GM19238 (cell line): Measurements from ENCODE around the gene GRK6.

ENCODE experiments used
- DNase-seq: peaks from one replicate; pipeline ENCODE4 v3.0.0; 2011; ENCODE audit warnings: low spot score; ENCODE audit not compliant: insufficient read length

The GRK6 gene

DNA sequence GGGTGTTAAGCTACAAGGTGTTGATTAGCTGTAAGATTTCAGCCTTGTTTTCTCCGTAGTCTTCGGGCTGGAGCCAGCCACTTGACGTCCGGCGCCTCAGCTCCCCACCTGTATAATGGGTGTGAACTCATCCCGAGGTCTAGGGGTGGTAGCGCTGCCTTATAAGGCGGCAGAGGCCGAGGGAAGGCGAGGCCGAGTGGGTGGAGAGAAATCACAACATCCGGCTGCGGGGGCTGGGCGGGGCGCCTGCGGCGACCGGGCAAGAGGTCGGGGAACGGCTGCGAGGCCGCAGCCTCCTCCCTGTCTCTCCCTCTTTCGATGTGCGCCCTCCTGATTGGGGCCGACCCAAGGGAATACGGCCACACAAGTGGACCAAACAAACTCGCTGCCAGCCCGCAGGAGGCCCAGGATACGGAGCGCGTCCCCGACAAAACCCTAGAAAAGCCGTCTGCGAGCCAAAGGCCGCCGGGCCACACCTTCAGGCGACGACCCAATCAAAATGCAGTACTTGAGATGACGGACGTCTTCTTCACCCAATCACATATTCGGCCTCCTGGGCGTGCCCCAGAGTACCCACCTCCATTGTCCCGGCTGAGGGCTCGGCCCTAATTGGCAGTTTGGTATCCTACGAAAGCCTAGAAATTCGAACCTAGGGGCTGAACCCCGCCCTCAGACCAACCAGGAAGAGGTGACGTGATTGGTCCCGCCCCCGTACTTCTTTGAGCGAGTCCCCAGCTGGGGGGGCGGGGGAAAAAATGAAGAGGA is 493 bp upstream of the GRK6 start:
- DNase-seq: peak; percentile 94

DNA sequence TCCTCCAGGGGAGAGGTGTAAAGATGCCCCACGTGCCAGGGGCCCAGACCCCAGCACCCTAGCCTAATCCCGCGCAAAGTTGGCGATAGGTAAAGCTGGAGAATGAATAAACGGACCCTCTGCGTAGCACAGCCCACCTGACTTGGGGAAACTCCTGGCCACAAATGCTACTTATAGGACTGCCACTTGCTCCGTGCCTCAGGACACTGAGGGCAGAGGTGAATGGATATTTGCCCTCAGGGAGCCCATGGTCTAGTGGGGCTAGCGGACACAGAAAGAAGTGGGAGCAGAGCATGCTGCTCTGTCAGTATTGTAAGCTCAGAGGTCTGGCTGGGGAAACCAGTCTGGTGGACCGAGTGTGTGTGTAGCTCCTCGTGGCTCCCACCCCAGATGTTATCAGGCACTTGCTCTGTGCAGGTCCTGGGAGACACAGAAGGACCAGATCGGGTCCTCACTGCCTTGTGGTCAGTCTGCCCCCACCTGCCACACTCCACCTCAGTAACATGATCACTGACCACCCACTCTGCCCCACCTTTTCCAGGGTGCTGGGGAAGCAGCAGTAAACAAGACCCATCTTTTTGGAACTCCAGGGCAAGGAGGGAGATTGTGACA is 841 bp downstream of the GRK6 start:
- DNase-seq: no peak

DNA sequence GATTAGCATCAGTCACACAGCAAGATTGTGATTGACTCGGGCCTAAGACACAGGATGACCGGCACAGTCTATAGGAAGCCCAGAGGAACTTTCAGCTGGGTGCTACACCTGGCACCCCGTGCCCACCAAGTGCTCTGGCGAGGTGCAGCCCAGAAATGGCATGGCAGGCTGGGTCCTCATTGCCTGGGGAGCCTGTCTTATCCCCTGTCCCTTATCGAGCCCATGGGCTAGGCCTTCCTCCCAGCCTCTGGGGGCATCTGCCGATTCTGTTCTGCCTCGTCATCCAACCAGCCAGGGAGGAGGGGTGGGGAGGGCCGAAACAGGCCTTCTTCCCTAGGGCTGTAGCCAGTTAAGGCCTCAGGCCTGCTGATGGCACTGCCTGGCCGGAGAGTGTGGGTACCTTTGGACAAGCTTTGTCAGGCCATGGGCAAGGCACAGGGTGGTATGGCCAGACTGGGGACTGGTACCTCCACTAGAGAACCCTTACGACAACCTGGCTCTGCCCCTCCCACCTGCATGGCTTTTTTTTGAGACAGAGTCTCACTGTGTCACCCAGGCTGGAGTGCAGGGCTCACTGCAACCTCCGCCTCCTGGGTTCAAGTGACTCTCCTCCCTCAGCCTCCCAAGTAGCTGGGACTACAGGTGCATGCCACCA is 1.6 kb downstream of the GRK6 start:
- DNase-seq: no peak

DNA sequence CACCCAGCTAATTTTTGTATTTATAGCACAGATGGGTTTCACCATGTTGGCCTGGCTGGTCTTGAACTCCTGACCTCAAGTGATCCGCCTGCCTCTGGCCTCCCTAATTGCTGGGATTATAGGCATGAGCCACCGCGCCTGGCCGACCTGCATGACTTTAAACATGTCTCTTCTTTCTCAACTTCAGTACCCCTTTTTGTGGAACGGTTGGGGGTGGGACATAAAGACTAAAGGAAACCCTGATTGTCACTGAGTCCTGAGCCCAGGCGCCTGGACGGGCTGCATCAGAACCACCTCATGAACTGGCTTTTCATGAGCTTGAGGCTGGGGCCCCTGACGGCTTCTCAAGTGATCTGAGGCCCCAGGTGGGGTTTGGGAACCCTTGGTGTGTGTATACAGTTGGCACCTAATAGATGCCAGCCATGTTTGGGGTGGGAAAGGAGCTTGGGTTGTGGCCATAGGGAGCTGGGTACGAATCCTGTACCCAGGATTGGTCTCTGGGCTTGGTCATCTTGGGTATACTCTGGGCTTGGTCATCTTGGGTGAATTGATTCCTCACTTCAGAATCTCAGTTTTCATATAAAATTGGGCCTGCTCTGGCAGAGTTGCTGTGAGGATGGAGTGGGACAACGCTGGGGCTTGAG is 2.2 kb downstream of the GRK6 start:
- no peak for DNase-seq

DNA sequence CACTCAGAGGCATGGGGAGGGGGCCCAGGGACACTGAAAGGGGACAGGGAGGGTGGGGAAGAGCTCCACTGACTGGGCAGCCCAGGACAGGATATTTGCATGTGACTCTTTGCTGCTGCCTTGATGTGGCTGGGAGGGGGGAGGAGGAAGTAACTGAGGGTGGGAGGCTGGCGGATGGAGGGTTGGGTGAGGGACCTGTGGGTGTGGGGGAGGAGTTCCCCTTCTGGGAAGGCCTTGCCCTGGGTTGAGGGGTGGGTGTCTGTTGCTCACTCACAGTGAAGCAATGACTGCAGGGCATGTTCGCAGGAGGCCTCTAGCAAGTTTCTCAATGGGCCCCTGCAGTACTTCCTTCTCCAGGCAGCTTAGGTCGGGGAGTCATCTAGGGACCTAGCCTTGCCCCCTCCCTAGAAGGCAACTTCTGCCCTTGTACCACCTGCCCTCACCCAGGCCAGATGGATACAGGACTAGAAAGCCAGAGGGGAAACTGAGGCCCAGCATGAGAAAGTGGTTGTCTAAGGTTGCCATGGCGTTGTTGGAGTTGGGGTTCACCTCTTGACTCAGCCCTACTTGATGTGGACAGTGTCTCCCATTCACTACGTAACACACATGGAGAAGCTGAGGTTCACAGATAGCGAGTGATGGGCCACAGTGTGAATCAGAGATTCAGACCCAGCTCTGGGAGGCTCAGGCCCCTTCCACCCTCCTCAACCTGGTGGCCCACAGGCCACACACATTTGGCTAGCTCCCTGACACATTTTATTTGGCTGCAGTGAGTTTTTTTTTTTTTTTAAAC is 3.0 kb downstream of the GRK6 start:
- DNase-seq: peak; percentile 72

DNA sequence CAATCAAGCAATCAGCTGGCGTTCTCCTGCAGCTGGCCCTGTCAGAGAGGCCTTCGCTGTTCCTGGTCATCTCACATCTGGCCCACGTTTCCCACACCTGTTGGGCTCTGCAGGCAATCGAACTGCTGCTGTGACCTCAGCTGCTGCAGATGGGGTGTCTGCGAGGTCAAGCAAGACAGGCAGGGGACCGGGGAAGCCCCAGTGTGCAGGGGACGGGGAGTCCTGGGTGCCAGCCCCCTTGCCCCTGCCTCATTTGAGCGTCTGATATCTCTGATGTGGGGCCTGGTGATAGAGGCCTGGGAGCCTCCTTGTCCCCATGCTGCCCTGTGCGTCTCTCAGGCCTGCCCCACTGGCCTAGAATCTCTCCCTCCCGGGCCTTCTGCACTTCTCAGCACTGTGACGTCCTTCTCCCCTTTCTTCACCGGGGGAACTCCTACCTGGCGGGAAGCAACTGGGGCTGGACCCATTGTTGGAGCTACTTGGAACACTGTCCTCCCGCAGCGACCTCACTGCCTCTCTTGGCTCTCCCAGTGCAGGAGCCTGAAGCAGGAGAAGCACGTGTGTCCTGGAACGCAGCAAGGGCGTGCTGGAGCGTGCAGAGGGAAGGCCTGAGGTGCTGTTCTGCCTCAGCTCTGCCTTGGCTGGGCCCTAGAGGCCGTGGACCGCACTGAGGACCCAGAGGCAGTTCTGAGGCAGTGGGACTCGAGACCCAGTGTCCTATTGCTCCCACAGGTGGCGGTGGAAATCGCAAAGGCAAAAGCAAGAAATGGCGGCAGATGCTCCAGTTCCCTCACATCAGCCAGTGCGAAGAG is 3.9 kb downstream of the GRK6 start:
- no peak for DNase-seq

DNA sequence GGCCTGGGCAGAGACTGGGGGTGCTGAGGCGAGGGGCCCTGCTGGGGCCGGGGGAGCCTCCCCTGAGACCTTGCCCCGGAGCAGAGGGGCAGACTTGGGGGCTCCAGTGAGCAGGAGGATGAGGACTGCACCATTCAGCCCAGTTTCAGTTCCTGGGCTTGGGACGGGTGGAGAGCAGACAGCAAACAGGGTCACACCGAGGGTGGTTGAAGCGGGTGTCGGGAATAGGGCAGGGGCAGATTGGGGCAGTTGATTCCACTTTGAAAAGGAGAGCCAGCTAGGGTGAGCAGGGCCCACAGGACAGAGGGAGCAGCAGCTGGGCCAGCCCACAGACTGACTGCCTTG is 4.5 kb downstream of the GRK6 start:
- no peak for DNase-seq

DNA sequence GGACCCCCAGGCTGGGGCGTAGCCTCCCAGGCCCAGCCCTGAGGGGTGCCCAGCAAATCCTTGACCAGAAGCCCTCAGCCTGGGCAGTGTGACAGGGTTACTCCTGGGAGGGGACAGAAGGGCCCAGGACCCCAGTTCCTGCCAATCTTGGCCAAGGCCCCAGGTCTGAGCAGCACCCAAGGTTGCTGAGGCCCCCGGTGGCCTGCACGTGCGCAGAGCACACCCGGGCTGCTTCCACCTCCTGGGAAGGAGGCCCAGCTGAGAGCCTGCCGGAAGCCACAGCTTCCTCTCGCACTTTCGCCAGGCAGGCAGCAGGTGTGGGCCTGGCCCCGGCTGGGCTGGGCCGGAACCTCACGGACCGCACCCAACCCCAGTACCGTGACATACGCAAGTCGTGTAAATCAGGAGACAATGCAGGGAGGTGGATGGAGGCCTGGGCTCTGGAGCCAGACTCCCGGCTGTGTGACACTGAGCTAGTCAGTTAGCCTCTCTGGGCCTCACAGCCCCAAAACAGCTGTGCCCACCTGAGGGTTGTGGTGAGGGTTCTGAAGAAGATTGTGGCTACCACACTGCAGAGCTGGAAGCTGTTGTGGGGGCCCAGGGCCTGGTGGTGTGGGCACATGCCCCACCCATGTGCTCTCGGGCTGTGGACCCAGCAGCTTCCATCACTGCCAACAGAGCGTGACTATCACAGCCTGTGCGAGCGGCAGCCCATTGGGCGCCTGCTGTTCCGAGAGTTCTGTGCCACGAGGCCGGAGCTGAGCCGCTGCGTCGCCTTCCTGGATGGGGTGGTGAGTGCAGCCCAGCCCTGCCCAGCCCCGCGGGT is 5.1 kb downstream of the GRK6 start:
- peak; percentile 76 for DNase-seq

DNA sequence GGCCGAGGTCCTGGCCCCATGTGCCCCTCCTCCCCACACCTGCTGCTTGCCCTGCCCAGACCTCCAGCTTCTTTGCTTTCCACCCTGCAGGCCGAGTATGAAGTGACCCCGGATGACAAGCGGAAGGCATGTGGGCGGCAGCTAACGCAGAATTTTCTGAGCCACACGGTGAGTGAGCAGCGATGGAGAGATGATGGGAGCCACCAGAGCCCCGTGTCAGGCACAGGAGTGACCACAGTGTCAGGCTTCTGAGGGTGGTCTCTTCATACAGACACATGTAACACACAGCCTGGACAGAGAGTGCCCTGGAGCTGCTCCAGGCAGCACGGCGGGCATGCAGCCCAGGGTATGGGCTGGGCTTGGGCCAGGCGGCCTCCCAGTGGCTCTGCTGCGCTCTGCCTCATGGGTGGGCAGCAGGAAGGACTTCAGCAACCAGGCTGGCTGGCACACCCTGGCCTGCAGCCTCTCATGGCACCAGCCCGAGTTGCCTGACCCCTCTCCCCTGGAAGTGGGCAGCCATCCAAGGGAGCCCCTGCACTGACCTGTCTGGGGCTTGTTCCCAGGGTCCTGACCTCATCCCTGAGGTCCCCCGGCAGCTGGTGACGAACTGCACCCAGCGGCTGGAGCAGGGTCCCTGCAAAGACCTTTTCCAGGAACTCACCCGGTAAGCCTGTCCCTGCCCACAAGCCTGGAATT is 5.8 kb downstream of the GRK6 start:
- no peak for DNase-seq

DNA sequence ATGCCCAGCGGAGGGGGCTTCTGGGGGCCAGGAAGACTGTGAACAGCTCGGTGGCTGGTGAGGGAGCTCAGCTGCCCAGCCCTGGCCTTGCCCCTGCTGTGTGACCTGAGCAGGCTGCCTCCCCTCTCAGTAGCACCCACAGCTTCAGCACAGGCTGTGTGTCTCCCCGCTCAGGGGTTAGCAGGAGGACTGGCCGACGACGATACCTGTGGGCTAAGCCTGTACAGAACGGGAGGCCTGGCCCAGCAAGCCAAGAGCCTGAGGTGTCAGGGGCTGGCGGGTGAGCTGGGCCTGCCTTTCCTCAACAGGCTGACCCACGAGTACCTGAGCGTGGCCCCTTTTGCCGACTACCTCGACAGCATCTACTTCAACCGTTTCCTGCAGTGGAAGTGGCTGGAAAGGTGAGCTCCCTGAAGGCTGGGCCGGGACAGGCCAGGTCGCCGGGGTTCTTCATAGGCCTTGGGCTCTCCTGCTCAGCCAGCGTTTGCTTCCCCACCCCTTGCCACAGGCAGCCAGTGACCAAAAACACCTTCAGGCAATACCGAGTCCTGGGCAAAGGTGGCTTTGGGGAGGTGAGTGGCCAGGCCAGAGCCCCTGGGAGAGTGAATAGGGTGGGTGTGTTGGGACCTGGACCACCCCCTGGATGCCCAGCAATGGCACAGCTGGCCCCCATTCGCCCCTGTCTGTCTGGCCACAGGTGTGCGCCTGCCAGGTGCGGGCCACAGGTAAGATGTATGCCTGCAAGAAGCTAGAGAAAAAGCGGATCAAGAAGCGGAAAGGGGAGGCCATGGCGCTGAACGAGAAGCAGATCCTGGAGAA is 6.6 kb downstream of the GRK6 start:
- no peak for DNase-seq

DNA sequence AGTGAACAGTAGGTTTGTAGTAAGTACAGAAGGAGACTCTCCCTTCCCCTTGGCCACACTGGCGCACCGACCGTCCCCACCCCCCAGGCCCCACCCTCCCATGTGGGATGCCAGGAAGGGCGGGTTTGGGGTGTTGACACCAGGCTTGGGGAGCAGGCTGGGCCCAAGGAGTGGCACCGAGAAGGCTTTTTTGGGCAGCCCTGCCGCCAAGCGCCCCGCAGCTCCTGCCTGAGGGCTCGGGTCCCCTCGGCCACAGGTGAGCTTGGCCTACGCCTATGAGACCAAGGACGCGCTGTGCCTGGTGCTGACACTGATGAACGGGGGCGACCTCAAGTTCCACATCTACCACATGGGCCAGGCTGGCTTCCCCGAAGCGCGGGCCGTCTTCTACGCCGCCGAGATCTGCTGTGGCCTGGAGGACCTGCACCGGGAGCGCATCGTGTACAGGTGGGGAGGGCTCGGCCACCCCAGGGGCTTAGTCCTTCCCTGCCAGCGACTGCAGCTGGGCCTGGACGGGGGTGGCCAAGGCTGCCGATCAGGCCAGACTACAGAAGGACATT is 7.3 kb downstream of the GRK6 start:
- no peak for DNase-seq

DNA sequence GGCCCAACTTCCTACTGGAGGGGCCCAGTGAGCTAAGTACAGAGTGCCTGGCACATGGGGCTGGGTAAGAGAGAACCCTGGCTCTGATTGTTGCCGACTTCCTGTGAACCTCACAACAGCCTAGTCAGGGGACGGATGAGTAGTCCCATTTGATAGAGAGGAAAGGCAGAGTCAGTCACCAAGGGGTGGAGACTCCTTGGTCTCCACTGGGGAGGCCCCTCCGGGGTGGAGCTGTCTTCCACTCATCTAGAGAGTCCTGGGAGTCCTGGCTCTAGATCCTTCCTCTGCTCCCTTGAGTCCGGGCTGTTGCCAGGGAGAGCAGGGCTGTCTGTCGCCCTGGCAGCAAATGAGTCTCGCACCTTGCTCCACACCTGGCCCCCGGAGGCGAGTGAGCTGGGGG is 8.0 kb downstream of the GRK6 start:
- DNase-seq: no peak

DNA sequence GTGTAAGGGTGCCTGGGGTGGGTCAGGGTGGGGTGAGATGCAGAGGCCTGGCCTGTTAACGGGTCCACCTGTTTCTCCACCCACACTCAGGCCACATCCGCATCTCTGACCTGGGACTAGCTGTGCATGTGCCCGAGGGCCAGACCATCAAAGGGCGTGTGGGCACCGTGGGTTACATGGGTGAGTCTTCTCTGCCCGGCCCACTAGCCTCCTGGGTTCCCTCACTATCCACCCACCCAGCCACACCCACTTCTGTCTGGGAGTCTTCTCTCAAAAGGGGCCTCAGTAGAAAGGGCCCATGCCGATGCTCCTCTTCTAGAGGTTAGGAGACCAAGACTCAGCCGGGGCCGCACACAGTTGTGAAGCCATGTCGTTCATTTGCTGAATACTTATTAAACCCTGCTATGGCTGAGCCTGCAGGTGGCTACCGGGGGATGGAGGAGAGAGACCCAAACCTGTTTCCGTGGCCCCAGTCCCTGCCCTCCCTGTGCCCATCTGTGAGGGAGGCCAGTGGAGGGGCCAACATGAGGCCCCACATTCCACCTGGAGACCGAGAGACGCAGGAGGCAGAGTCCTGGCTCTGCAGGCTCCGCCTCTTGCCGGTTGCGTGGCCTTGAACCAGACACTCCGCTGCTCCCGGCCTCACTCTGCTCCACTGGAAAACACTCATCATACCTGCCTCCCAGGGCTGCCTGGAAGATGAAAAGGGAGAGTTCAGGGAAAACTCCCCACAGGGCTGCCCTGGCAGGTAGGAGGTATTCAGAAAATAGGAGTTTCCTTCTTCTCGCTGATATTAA is 8.7 kb downstream of the GRK6 start:
- no peak for DNase-seq

DNA sequence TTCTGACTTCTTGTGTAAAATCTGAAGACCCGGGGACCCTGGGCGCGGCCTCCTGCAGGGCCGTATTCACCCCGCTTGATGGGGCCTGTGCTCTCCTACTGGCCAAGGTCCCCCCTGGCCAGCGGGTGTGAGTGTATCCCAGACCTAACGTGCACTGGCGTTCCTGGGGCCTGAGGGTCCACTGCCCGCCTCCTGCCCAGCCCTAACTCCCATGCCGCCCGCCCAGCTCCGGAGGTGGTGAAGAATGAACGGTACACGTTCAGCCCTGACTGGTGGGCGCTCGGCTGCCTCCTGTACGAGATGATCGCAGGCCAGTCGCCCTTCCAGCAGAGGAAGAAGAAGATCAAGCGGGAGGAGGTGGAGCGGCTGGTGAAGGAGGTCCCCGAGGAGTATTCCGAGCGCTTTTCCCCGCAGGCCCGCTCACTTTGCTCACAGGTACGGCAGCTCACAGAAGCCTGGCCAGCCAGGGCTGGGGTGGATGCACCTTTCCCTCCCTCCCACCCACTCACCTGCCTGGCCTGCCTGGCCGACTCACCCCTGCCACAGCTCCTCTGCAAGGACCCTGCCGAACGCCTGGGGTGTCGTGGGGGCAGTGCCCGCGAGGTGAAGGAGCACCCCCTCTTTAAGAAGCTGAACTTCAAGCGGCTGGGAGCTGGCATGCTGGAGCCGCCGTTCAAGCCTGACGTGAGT is 9.5 kb downstream of the GRK6 start:
- no peak for DNase-seq

DNA sequence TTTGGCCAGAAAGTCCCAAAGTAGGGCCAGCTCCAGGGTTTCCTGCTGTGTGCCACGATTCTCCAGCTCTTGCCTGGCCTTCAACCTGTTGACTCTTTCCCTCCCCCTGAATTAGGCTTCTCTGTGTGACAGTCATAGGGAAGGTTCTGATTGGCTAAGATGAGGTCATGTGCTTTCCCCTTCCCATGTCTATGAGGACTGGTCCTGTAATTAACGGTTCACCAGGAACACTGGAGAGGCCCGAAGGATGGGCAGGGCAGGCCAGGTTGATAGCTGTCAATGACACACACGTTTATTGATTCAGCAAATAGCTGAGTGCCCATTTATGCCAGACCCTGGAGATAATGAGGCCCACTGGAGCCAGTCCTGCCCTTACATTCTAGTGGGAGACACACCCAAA is 11.1 kb downstream of the GRK6 start:
- no peak for DNase-seq

DNA sequence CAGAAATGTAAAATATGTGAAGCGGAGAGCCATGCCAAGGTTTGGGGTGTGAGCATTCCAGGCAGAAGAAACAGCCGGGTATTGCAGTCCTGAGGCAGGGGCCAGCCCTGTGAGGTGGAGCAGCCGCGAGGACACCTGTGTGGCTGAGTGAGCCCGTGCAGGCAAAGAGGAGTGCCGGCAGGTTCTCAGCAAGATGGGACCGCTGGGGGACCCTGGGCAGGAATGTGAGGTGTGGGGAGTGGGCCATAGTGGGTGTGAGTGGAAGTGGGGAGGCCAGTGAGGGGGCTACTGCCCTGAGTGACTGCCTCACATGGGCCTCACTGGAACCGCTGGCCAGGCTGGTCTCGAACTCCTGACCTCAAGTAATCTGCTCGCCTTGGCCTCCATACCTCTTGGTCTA is 12.0 kb downstream of the GRK6 start:
- no peak for DNase-seq
